ENCODE data around the gene HEATR3.

The HEATR3 gene

GRCh38 chr16:50071075-50071671 is 5.4 kb downstream of the HEATR3 start:
- ChIA-PET CTCF (no interaction called here), POLR2A (ENCODE audit: low non-redundant PET) (no interaction called here)
- H3K27ac ChIP-seq: no peak overlapping the region
- TF ChIP-seq, protein P1, sequence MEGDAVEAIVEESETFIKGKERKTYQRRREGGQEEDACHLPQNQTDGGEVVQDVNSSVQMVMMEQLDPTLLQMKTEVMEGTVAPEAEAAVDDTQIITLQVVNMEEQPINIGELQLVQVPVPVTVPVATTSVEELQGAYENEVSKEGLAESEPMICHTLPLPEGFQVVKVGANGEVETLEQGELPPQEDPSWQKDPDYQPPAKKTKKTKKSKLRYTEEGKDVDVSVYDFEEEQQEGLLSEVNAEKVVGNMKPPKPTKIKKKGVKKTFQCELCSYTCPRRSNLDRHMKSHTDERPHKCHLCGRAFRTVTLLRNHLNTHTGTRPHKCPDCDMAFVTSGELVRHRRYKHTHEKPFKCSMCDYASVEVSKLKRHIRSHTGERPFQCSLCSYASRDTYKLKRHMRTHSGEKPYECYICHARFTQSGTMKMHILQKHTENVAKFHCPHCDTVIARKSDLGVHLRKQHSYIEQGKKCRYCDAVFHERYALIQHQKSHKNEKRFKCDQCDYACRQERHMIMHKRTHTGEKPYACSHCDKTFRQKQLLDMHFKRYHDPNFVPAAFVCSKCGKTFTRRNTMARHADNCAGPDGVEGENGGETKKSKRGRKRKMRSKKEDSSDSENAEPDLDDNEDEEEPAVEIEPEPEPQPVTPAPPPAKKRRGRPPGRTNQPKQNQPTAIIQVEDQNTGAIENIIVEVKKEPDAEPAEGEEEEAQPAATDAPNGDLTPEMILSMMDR (conservative IDR thresholded peaks at IDR 0.05; ENCODE audit: low read depth): no peak
- DNase-seq (ENCODE audit: low spot score): no peak

DNA sequence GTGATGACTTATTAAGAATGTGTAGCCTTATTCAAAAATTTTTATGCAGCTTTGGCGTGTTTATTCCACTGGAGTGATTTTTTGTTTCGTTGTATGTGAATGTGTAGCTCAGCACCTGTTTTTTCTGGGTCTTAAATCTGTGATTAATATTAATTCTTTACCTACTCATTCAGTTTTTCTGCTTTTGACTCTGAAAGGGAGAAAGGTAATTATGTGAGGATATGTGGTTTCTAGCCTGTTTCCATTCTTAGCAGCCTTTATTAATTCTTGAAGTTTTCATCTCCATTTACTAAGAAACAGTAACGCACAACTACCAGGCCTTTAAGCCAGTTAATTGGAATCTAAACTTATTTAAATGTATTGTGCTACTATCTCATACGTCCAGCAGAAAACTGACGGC is 7.0 kb downstream of the HEATR3 start:
- no peak overlapping the region for H3K27ac ChIP-seq
- TF ChIP-seq, protein P1 (conservative IDR thresholded peaks at IDR 0.05; ENCODE audit: low read depth): no peak
- CTCF ChIA-PET: no interaction called here
- POLR2A ChIA-PET (ENCODE audit: low non-redundant PET): no interaction called here
- no peak for DNase-seq (ENCODE audit: low spot score)

DNA sequence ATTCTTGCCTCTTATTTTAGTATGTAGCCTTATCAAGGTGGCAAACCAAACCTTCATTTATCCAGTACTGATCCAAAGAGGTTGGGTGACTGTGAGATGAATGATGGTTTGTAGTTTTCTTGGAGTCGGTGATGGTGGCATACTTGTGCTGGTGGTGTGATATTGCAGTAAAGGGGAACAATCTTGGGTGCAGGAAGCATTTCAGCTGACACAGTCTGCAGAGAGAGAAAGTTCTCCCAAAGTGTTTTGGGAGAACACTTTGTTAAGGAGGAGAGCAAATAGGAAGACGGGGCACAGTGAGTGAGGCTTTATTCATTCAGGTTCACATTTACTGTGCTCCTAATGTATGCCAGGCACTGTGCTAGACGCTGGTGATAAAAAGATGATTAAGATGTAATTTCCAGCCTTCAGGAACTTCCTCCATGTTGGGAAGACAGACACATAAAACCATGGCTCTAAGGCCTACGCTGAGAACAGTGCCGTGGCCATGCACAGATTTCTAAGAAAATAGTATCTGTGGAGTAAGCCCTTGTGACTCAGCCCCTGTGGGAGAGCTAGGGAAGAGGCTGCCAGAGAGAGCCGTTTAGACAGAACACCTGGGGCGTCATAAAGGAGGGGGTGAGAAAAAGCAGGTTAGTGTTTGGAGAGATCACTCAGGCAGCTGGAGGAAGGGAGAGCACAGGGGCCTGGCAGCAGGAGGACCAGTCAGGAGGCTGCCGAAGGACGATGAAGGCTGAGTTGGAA is 13.8 kb downstream of the HEATR3 start:
- TF ChIP-seq, protein P1 (conservative IDR thresholded peaks at IDR 0.05; ENCODE audit: low read depth): no peak
- ChIA-PET CTCF (no interaction called here), POLR2A (ENCODE audit: low non-redundant PET) (no interaction called here)
- peak; percentile 6 for DNase-seq (ENCODE audit: low spot score)
- H3K27ac ChIP-seq: no peak overlapping the region

DNA sequence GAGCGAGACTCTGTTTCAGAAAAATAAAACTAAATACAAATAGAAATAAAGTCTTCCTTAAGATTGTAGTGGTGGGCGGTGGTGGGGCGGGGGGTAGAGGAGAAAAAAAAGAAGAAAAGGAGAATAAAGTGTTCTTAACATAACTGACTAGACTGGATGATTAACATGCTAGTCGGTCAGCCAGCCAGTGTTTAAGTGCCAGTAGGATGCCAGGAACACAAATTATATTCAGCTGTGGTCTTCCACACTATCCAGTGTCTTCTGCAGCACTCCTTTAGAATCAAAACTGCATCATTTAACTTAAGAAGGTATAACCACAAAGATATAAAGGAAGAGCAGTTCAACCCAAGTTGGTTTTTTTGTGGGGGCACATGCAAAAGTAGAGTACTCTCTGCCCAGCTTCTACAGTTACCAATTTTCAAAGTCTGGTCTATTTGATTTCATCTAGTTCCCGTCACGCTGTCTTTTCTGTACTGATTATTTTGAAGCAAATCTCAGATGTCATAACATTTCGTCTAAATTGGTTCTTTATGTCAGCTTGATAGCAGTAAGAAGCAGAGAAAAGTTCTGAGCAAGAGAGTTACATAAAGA is 15.8 kb downstream of the HEATR3 start:
- DNase-seq (ENCODE audit: low spot score): no peak
- ChIA-PET POLR2A (ENCODE audit: low non-redundant PET) (no interaction called here), CTCF (no interaction called here)
- TF ChIP-seq, protein P1 (conservative IDR thresholded peaks at IDR 0.05; ENCODE audit: low read depth): no peak
- H3K27ac ChIP-seq: no peak overlapping the region

GRCh38 chr16:50083996-50084395 is 18.2 kb downstream of the HEATR3 start:
- ChIA-PET POLR2A (ENCODE audit: low non-redundant PET) (no interaction called here), CTCF (interaction anchor here (0.6 kb wide), 2 partner anchors 59 to 958 kb away, joined by 3 read pairs; no protein-coding TSS in a partner anchor)
- DNase-seq (ENCODE audit: low spot score): no peak
- H3K27ac ChIP-seq: no peak overlapping the region
- TF ChIP-seq, protein P1 (conservative IDR thresholded peaks at IDR 0.05; ENCODE audit: low read depth): no peak

DNA sequence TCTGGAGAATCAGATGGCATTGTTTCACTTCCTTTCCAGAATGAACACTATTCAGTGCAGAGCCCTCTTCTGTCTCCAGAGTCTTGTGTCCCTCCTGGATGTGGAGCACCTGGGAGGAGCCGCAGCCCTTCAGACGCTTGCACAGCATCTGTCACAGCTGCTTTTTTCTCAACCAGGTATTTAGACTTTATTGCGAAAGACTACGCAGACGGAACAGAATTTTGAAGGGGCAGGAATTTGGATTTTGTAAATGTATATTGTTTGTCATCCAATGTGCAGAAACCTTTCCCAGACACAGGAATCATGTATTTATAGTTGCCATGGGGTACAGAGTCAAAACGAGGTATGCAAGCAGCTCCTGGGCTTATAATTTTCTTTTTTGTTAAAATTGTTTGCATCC is 20.4 kb downstream of the HEATR3 start:
- CTCF ChIA-PET: no interaction called here
- H3K27ac ChIP-seq: no peak overlapping the region
- TF ChIP-seq, protein P1 (conservative IDR thresholded peaks at IDR 0.05; ENCODE audit: low read depth): no peak
- POLR2A ChIA-PET (ENCODE audit: low non-redundant PET): no interaction called here
- no peak for DNase-seq (ENCODE audit: low spot score)

Data from RWPE1 (cell line).